SK-N-SH treated with all-trans-retinoic acid at 6 μM for 48 hours (cell line): ENCODE results near the gene AMBN.

Experiments used
- ATAC-seq: fragments of 200-7000 bp; cut with Tn5 transposase; 3 replicates; pipeline ENCODE4 v1.9.1; 2020; ENCODE audit warnings: mild to moderate bottlenecking, moderate library complexity
- BACH2 ChIP-seq: fragments of 250-450 bp; sonication (Bioruptor Pico); IDR thresholded peaks from 2 replicates; pipeline ENCODE4 v1.9.0; 2021; ENCODE audit warnings: mild to moderate bottlenecking, borderline replicate concordance
- CSDC2 ChIP-seq: fragments of 250-450 bp; sonication (Bioruptor Pico); IDR thresholded peaks from 2 replicates; pipeline ENCODE4 v1.5.0; 2020; ENCODE audit warnings: mild to moderate bottlenecking, moderate library complexity
- ESRRG ChIP-seq: fragments of 250-450 bp; sonication (Bioruptor Pico); IDR thresholded peaks from 2 replicates; pipeline ENCODE4 v1.6.1; 2021; ENCODE audit warnings: mild to moderate bottlenecking
- GLIS3 ChIP-seq: fragments of 250-450 bp; sonication (Bioruptor Pico); IDR thresholded peaks from 2 replicates; pipeline ENCODE4 v1.5.0; 2020; ENCODE audit warnings: mild to moderate bottlenecking, moderate library complexity
- ISL1 ChIP-seq: fragments of 250-450 bp; sonication (Bioruptor Pico); IDR thresholded peaks from 2 replicates; pipeline ENCODE4 v2.1.2; 2022; ENCODE audit warnings: mild to moderate bottlenecking, moderate library complexity
- OSR1 ChIP-seq: fragments of 250-450 bp; sonication (Bioruptor Pico); IDR thresholded peaks from 2 replicates; pipeline ENCODE4 v1.8.0; 2022; ENCODE audit warnings: moderate library complexity, mild to moderate bottlenecking, inconsistent platforms
- SNAI2 ChIP-seq: fragments of 250-450 bp; sonication (Bioruptor Pico); IDR thresholded peaks from 2 replicates; pipeline ENCODE4 v1.5.0; 2020; ENCODE audit warnings: mild to moderate bottlenecking, moderate library complexity
- TCF4 ChIP-seq: fragments of 250-450 bp; sonication (Bioruptor Pico); IDR thresholded peaks from 2 replicates; pipeline ENCODE4 v1.8.0; 2021; ENCODE audit warnings: mild to moderate bottlenecking, moderate library complexity, borderline replicate concordance
- ZC3H10 ChIP-seq: fragments of 250-450 bp; sonication (Bioruptor Pico); IDR thresholded peaks from 2 replicates; pipeline ENCODE4 v1.5.1; 2021; ENCODE audit warnings: mild to moderate bottlenecking, moderate library complexity
- ZFP3 ChIP-seq: fragments of 250-450 bp; sonication (Bioruptor Pico); IDR thresholded peaks from 2 replicates; pipeline ENCODE4 v1.5.0; 2020; ENCODE audit warnings: mild to moderate bottlenecking, moderate library complexity
- ZFP30 ChIP-seq: fragments of 450-650 bp; formaldehyde crosslinking; IDR thresholded peaks from 2 replicates; pipeline ENCODE4 v1.5.0; 2022; ENCODE audit warnings: mild to moderate bottlenecking, moderate library complexity
- ZNF70 ChIP-seq: fragments of 450-650 bp; formaldehyde crosslinking; IDR thresholded peaks from 2 replicates; pipeline ENCODE4 v1.5.0; 2020; ENCODE audit warnings: mild to moderate bottlenecking, moderate library complexity
- ZNF8 ChIP-seq: fragments of 450-650 bp; formaldehyde crosslinking; IDR thresholded peaks from 2 replicates; pipeline ENCODE4 v1.5.0; 2020; ENCODE audit warnings: mild to moderate bottlenecking, moderate library complexity
- TF ChIP-seq, protein P1 (sequence below): fragments of 250-450 bp; sonication (Bioruptor Pico); IDR thresholded peaks from 2 replicates; pipeline ENCODE4 v1.8.0; 2021; ENCODE audit warnings: low read depth, mild to moderate bottlenecking, moderate library complexity, borderline replicate concordance
- TF ChIP-seq, protein P2 (sequence below): fragments of 250-450 bp; sonication (Bioruptor Pico); IDR thresholded peaks from 2 replicates; pipeline ENCODE4 v1.5.1; 2021; ENCODE audit warnings: mild to moderate bottlenecking, moderate library complexity
- TF ChIP-seq, protein P3 (sequence below): fragments of 250-450 bp; sonication (Bioruptor Pico); IDR thresholded peaks from 2 replicates; pipeline ENCODE4 v1.8.0; 2020; ENCODE audit warnings: mild to moderate bottlenecking, moderate library complexity, borderline replicate concordance
- TF ChIP-seq, protein P4 (sequence below): fragments of 250-450 bp; sonication (Bioruptor Pico); IDR thresholded peaks from 2 replicates; pipeline ENCODE4 v1.5.0; 2020; ENCODE audit warnings: mild to moderate bottlenecking, moderate library complexity

The AMBN gene, protein sequence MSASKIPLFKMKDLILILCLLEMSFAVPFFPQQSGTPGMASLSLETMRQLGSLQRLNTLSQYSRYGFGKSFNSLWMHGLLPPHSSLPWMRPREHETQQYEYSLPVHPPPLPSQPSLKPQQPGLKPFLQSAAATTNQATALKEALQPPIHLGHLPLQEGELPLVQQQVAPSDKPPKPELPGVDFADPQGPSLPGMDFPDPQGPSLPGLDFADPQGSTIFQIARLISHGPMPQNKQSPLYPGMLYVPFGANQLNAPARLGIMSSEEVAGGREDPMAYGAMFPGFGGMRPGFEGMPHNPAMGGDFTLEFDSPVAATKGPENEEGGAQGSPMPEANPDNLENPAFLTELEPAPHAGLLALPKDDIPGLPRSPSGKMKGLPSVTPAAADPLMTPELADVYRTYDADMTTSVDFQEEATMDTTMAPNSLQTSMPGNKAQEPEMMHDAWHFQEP

DNA sequence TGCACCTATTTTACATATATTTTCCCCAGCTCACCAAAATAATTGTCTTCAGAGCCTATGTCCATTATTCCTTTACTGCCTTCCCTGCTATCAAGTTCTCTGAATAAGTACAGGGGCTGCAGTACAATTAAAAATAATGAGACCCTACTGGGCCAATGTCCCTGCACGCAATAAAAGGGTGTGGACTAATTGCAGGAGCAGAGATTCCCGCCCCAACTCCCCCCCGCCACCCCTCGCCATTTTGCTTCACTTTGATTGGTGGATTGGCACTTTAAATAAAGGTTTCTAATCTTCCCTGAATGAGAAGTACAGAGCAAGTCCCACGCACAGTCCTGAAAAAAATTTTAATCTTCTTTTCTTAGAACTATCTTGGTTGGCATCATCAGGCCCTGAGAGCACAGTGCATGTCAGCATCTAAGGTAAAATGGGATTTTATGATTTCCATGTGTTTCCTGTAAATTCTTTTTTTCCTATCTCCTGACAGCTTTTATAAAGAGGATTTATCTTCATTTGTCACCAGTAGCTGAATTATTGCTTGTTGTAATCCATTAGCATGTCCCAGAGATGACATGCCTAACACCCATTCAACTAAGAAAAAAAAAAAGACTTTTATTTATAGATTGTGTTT lies at the start of gene AMBN:
TSS of gene AMBN (plus strand) at position 302 of the 628 bp plus-strand sequence. CDS start at position 405, 103 bp downstream.
- no peak for ATAC-seq
- TF ChIP-seq, protein P1, sequence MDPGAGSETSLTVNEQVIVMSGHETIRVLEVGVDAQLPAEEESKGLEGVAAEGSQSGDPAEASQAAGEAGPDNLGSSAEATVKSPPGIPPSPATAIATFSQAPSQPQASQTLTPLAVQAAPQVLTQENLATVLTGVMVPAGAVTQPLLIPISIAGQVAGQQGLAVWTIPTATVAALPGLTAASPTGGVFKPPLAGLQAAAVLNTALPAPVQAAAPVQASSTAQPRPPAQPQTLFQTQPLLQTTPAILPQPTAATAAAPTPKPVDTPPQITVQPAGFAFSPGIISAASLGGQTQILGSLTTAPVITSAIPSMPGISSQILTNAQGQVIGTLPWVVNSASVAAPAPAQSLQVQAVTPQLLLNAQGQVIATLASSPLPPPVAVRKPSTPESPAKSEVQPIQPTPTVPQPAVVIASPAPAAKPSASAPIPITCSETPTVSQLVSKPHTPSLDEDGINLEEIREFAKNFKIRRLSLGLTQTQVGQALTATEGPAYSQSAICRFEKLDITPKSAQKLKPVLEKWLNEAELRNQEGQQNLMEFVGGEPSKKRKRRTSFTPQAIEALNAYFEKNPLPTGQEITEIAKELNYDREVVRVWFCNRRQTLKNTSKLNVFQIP, result no peak
- no peak for TF ChIP-seq GLIS3 (CRISPR knock-in tag)
- no peak for TF ChIP-seq SNAI2
- TF ChIP-seq, protein P2, sequence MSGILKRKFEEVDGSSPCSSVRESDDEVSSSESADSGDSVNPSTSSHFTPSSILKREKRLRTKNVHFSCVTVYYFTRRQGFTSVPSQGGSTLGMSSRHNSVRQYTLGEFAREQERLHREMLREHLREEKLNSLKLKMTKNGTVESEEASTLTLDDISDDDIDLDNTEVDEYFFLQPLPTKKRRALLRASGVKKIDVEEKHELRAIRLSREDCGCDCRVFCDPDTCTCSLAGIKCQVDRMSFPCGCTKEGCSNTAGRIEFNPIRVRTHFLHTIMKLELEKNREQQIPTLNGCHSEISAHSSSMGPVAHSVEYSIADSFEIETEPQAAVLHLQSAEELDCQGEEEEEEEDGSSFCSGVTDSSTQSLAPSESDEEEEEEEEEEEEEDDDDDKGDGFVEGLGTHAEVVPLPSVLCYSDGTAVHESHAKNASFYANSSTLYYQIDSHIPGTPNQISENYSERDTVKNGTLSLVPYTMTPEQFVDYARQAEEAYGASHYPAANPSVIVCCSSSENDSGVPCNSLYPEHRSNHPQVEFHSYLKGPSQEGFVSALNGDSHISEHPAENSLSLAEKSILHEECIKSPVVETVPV (CRISPR knock-in tag), result no peak
- TF ChIP-seq ZNF8 (CRISPR knock-in tag), result no peak
- TF ChIP-seq ZFP3 (CRISPR knock-in tag), result no peak
- TF ChIP-seq, protein P3, sequence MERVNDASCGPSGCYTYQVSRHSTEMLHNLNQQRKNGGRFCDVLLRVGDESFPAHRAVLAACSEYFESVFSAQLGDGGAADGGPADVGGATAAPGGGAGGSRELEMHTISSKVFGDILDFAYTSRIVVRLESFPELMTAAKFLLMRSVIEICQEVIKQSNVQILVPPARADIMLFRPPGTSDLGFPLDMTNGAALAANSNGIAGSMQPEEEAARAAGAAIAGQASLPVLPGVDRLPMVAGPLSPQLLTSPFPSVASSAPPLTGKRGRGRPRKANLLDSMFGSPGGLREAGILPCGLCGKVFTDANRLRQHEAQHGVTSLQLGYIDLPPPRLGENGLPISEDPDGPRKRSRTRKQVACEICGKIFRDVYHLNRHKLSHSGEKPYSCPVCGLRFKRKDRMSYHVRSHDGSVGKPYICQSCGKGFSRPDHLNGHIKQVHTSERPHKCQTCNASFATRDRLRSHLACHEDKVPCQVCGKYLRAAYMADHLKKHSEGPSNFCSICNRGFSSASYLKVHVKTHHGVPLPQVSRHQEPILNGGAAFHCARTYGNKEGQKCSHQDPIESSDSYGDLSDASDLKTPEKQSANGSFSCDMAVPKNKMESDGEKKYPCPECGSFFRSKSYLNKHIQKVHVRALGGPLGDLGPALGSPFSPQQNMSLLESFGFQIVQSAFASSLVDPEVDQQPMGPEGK (CRISPR knock-in tag), result no peak
- no peak for TF ChIP-seq TCF4
- no peak for TF ChIP-seq ZFP30
- no peak for TF ChIP-seq ESRRG (CRISPR knock-in tag)
- TF ChIP-seq CSDC2 (CRISPR knock-in tag), result no peak
- TF ChIP-seq OSR1 (CRISPR knock-in tag), result no peak
- TF ChIP-seq ZC3H10, result no peak
- TF ChIP-seq, protein P4, sequence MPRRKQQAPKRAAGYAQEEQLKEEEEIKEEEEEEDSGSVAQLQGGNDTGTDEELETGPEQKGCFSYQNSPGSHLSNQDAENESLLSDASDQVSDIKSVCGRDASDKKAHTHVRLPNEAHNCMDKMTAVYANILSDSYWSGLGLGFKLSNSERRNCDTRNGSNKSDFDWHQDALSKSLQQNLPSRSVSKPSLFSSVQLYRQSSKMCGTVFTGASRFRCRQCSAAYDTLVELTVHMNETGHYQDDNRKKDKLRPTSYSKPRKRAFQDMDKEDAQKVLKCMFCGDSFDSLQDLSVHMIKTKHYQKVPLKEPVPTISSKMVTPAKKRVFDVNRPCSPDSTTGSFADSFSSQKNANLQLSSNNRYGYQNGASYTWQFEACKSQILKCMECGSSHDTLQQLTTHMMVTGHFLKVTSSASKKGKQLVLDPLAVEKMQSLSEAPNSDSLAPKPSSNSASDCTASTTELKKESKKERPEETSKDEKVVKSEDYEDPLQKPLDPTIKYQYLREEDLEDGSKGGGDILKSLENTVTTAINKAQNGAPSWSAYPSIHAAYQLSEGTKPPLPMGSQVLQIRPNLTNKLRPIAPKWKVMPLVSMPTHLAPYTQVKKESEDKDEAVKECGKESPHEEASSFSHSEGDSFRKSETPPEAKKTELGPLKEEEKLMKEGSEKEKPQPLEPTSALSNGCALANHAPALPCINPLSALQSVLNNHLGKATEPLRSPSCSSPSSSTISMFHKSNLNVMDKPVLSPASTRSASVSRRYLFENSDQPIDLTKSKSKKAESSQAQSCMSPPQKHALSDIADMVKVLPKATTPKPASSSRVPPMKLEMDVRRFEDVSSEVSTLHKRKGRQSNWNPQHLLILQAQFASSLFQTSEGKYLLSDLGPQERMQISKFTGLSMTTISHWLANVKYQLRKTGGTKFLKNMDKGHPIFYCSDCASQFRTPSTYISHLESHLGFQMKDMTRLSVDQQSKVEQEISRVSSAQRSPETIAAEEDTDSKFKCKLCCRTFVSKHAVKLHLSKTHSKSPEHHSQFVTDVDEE (CRISPR knock-in tag), result no peak
- no peak for TF ChIP-seq ISL1 (CRISPR knock-in tag)
- no peak for TF ChIP-seq ZNF70 (CRISPR knock-in tag)

DNA sequence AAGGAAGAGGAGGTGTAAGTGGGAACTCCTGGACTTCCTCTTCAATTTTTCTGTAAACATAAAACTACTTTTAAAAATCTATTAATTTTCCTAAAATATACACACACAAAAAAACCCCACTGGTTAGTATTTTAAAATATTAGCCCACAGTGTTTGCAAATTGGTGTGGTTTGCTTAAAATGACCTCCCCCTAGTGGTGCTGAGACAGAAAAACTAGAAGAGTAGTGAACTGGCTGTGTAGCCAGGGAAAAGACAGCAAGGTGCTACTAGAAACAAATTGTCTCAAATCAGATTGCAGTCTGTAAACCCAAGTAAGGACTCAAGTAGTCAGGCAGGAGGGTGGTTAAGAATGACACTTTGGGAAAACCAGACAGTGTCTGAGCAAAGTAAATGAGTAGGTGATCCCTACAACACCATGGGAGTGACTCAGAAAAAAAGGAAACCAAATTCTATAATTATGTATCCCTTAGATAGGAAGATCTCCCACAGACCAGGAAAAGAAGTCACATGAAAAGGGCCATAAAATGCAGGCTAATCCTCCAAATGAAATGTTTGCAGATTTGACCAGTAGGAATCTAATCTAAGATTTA lies 47.7 kb upstream of the AMBN start:
- TF ChIP-seq BACH2 (CRISPR knock-in tag) (no peak), ZFP3 (CRISPR knock-in tag) (no peak), GLIS3 (CRISPR knock-in tag) (no peak)
- TF ChIP-seq, protein P2 (CRISPR knock-in tag), result no peak
- TF ChIP-seq, protein P3 (CRISPR knock-in tag), result no peak
- peak; percentile 74; the same call in 2 of the 3 replicates for ATAC-seq
